NCI-H1436 (cell line): ENCODE measurements around the gene RFX1.
"Not testable (repeated sequence)": the region's sequence is repeated elsewhere in the genome, so short reads cannot be mapped to it uniquely, and the experiment has no call there.

ENCODE experiments used
- DNase-seq: peaks from one replicate; lab custom pipeline; 2025; lab: John Stamatoyannopoulos, UW

RFX1 gene

GRCh38 chr19:14026652-14027192 is 20.6 kb upstream of the RFX1 start:
- not testable (repeated sequence) for DNase-seq

GRCh38 chr19:14023404-14024235 is 17.5 kb upstream of the RFX1 start:
- DNase-seq = no peak

GRCh38 chr19:14022469-14022868 is 16.3 kb upstream of the RFX1 start:
- no peak for DNase-seq

GRCh38 chr19:14021474-14021873 is 15.4 kb upstream of the RFX1 start:
- DNase-seq = no peak

GRCh38 chr19:14019739-14020138 is 13.6 kb upstream of the RFX1 start:
- DNase-seq = not testable (repeated sequence)

- DNase-seq = no peak
Observed at GRCh38 chr19:14019100-14019499, 13.0 kb upstream of the RFX1 start.

GRCh38 chr19:14015524-14016035 is 9.5 kb upstream of the RFX1 start:
- DNase-seq = no peak

GRCh38 chr19:14012378-14012915 is 6.3 kb upstream of the RFX1 start:
- no peak for DNase-seq

GRCh38 chr19:14006766-14007562 is 844 bp upstream of the RFX1 start:
- peak; percentile 93 for DNase-seq

GRCh38 chr19:14005349-14006084 is 603 bp downstream of the RFX1 start:
- peak; percentile 87 for DNase-seq

GRCh38 chr19:14004619-14005348 is 1.3 kb downstream of the RFX1 start:
- no peak for DNase-seq

GRCh38 chr19:14003251-14004055 is 2.7 kb downstream of the RFX1 start:
- DNase-seq = no peak

GRCh38 chr19:14002571-14003250 is 3.4 kb downstream of the RFX1 start:
- no peak for DNase-seq

GRCh38 chr19:14000691-14001375 is 5.3 kb downstream of the RFX1 start:
- DNase-seq = no peak

- no peak for DNase-seq
Observed at GRCh38 chr19:13999085-13999484, 7.0 kb downstream of the RFX1 start.

- no peak for DNase-seq
Observed at GRCh38 chr19:13998426-13998825, 7.7 kb downstream of the RFX1 start.

GRCh38 chr19:13997631-13997962 is 8.5 kb downstream of the RFX1 start:
- no peak for DNase-seq

GRCh38 chr19:13996928-13997630 is 9.0 kb downstream of the RFX1 start:
- DNase-seq = no peak
